Stomach (tissue), 9 donors: ENCODE data around the gene CD99L2. TPM values are rescaled to one million over a fixed set of nuclear protein-coding genes. Genes with fewer than 3 reads are reported as not detected.

Experiments used
- DNase-seq, 2 donors: peaks; one replicate each; pipeline versions ENCODE4 v3.0.0 to v3.0.0-alpha.2; 2013 to 2019
- H3K27ac ChIP-seq, 5 donors: fragments of 200-600 bp in 4 of 5; sonication (generic) in 4 of 5; one replicate each; pipeline ENCODE4 v1.5.1; 2013 to 2019; ENCODE audit warnings: mild to moderate bottlenecking in 1 of 5, moderate library complexity in 1 of 5
- H3K27me3 ChIP-seq, 3 donors: fragments of 200-600 bp; sonication (generic); one replicate each; pipeline ENCODE4 v1.5.1; 2017 to 2019; ENCODE audit warnings: mixed run types in 1 of 3
- H3K36me3 ChIP-seq, 4 donors: fragments of 200-600 bp; sonication (generic); 1 replicate in 3 of 4; 2 replicates in 1 of 4; pipeline ENCODE4 v1.5.1; 2016 to 2019
- H3K4me1 ChIP-seq, 4 donors: fragments of 200-600 bp; sonication (generic); one replicate each; pipeline ENCODE4 v1.5.1; 2016 to 2019
- H3K4me3 ChIP-seq, 4 donors: fragments of 200-600 bp; sonication (generic) in 3 of 4; one replicate each; pipeline ENCODE4 v1.5.1; 2016 to 2019; ENCODE audit warnings: mild to moderate bottlenecking in 1 of 4
- H3K9me3 ChIP-seq, 4 donors: fragments of 200-600 bp; sonication (generic); one replicate each; pipeline ENCODE4 v1.5.1; 2016 to 2019
- CTCF ChIP-seq, 7 experiments: fragments of 450-650 bp in 4 of 7; fragments of 200-600 bp in 3 of 7; sonication (generic) in 3 of 7; IDR thresholded peaks; one replicate each; pipeline ENCODE4 v1.5.1; 2016 to 2019; ENCODE audit warnings: antibody characterized with exemption in 7 of 7, control low read depth in 2 of 7, mild to moderate bottlenecking in 1 of 7
- EP300 ChIP-seq: sonication (generic); formaldehyde crosslinking; IDR thresholded peaks from one replicate; pipeline ENCODE4 v1.6.1; 2017; ENCODE audit warnings: antibody characterized with exemption
- POLR2A ChIP-seq, 4 donors: fragments of 450-650 bp; IDR thresholded peaks; one replicate each; pipeline ENCODE4 v1.6.1; 2016; ENCODE audit warnings: antibody characterized with exemption in 4 of 4, control low read depth in 2 of 4, mild to moderate bottlenecking in 1 of 4, moderate library complexity in 1 of 4
- POLR2AphosphoS5 ChIP-seq, 3 donors: sonication (generic); formaldehyde crosslinking; IDR thresholded peaks; one replicate each; pipeline ENCODE4 v1.6.1; 2016; ENCODE audit warnings: antibody characterized with exemption in 3 of 3
- WGBS, 5 donors: extraction: QIAGEN DNeasy Blood & Tissue Kit in 3 of 5; methylation state at CpG; one replicate each; pipeline versions ENCODE4 v1.1.5 to v1.1.7; 2013 to 2018; 5-methylcytosine and 5-hydroxymethylcytosine counted together
- intact Hi-C: fragments of 100-400 bp; cut with DNase I; formaldehyde crosslinking; loops from one replicate; pipeline ENCODE4 v1.15.1; 2023; ENCODE audit warnings: low total_unique reads
- polyA plus RNA-seq, 3 donors: library from polyadenylated mRNA; stranded (reverse); fragments of 200-250 nt; gene quantifications; one replicate each; pipeline ENCODE4 v1.2.3, GENCODE V29; 2013
- total RNA-seq, 5 donors: library from RNA; depleted of rRNA; stranded (reverse); fragments of >200 nt; gene quantifications; one replicate each; pipeline versions ENCODE4 v1.1.0 to v1.2.3, GENCODE V29; 2014 to 2016
- donor health status: healthy with polysubstance abuse.
- donor health status: Bipolar disorder and iron deficiency.
- donor health status: healthy.

CD99L2 gene
- total and polyA plus RNA-seq, 8 donors, result 3.5 to 40.6 (median 13.7) TPM

- TF ChIP-seq EP300, result no peak
- TF ChIP-seq CTCF (IDR thresholded peaks at IDR 0.05), result no peak
- TF ChIP-seq POLR2A (IDR thresholded peaks at IDR 0.05), result no peak
- no peak for TF ChIP-seq POLR2AphosphoS5 (IDR thresholded peaks at IDR 0.05)
- Histone ChIP-seq H3K4me3 (no peak overlapping the region), H3K36me3 (peaks cover 0 to 99% (median 94%) of the 10 kb centered on the region in 4 donors), H3K27me3 (no peaks in the 10 kb centered on the region), H3K27ac (no peak overlapping the region), H3K4me1 (no peaks in the 10 kb centered on the region), H3K9me3 (no peaks in the 10 kb centered on the region)
- no peak for DNase-seq
- 79 to 89% (median 85%) methylated on average over 9 of the region's 9 CpGs for WGBS, 5 donors
- intact Hi-C loops, result no loop called here
Observed at GRCh38 chrX:150736475-150736874, 162.0 kb downstream of the CD99L2 start.

GRCh38 chrX:150731795-150732194 is 166.7 kb downstream of the CD99L2 start:
- H3K36me3 ChIP-seq, result peaks cover 0 to 72% (median 58%) of the 10 kb centered on the region in 4 donors
- intact Hi-C loops, result no loop called here
- TF ChIP-seq CTCF (IDR thresholded peaks at IDR 0.05), result no peak
- no peak for TF ChIP-seq POLR2AphosphoS5 (IDR thresholded peaks at IDR 0.05)

GRCh38 chrX:150730719-150731118 is 167.7 kb downstream of the CD99L2 start:
- Histone ChIP-seq H3K4me1 (no peaks in the 10 kb centered on the region), H3K9me3 (no peaks in the 10 kb centered on the region), H3K27ac (no peak overlapping the region), H3K27me3 (no peaks in the 10 kb centered on the region), H3K36me3 (peaks cover 0 to 64% (median 48%) of the 10 kb centered on the region in 4 donors), H3K4me3 (no peak overlapping the region)
- 80 to 92% (median 89%) methylated on average over 6 of the region's 6 CpGs for WGBS, 5 donors
- intact Hi-C loops, result no loop called here
- DNase-seq, result no peak
- TF ChIP-seq CTCF (IDR thresholded peaks at IDR 0.05) (no peak), EP300 (no peak), POLR2AphosphoS5 (IDR thresholded peaks at IDR 0.05) (no peak), POLR2A (IDR thresholded peaks at IDR 0.05) (no peak)

More at GRCh38 chrX:150731795-150732194, 166.7 kb downstream of the CD99L2 start:
- no peak overlapping the region for H3K4me3 ChIP-seq
- DNase-seq, result no peak
- no peaks in the 10 kb centered on the region for H3K4me1 ChIP-seq
- H3K9me3 ChIP-seq, result no peaks in the 10 kb centered on the region
- H3K27ac ChIP-seq, result no peak overlapping the region
- WGBS, 5 donors, result 65 to 89% (median 75%) methylated on average over 3 of the region's 3 CpGs
- H3K27me3 ChIP-seq, result no peaks in the 10 kb centered on the region

- peaks cover 0 to 56% (median 40%) of the 10 kb centered on the region in 4 donors for H3K36me3 ChIP-seq
- no peak overlapping the region for H3K4me3 ChIP-seq
- WGBS, 5 donors, result 60 to 78% (median 66%) methylated on average over 5 of the region's 5 CpGs
- no peak overlapping the region for H3K27ac ChIP-seq
- H3K4me1 ChIP-seq, result no peaks in the 10 kb centered on the region
- no peaks in the 10 kb centered on the region for H3K27me3 ChIP-seq
- no peak for TF ChIP-seq EP300
- no peak for TF ChIP-seq POLR2A (IDR thresholded peaks at IDR 0.05)
- TF ChIP-seq CTCF (IDR thresholded peaks at IDR 0.05), result no peak
- TF ChIP-seq POLR2AphosphoS5 (IDR thresholded peaks at IDR 0.05), result no peak
- intact Hi-C loops, result no loop called here
- no peak for DNase-seq
- H3K9me3 ChIP-seq, result no peaks in the 10 kb centered on the region
Observed at GRCh38 chrX:150729956-150730355, 168.5 kb downstream of the CD99L2 start.
